ENCODE measurements around the gene MDGA2.

GRCh38 chr14:47246367-47246766, 429.0 kb downstream of the MDGA2 start:
- no peak for TF ChIP-seq CTCF (IDR thresholded peaks at IDR 0.05)
- no peak for TF ChIP-seq ZFX (IDR thresholded peaks at IDR 0.05; ENCODE audit: borderline replicate concordance)
